Eye (tissue), 1 donor: ENCODE measurements around the gene C1orf159.

Source experiments
- DNase-seq: peaks from one replicate; pipeline ENCODE4 v3.0.0-alpha.2; 2015

The C1orf159 gene

GRCh38 chr1:1049318-1050165 is 66.3 kb downstream of the C1orf159 start:
- DNase-seq = no peak

GRCh38 chr1:1048765-1049164 is 67.1 kb downstream of the C1orf159 start:
- DNase-seq = no peak

- DNase-seq = no peak
Observed at GRCh38 chr1:1047963-1048362, 67.9 kb downstream of the C1orf159 start.

GRCh38 chr1:1047407-1047806 is 68.5 kb downstream of the C1orf159 start:
- no peak for DNase-seq

- no peak for DNase-seq
Observed at GRCh38 chr1:1046767-1047166, 69.1 kb downstream of the C1orf159 start.

GRCh38 chr1:1046243-1046642 is 69.6 kb downstream of the C1orf159 start:
- no peak for DNase-seq

GRCh38 chr1:1045129-1045528 is 70.8 kb downstream of the C1orf159 start:
- no peak for DNase-seq

GRCh38 chr1:1044455-1045078 is 71.3 kb downstream of the C1orf159 start:
- DNase-seq = no peak

GRCh38 chr1:1043921-1044320 is 72.0 kb downstream of the C1orf159 start:
- DNase-seq = no peak

GRCh38 chr1:1043411-1043810 is 72.5 kb downstream of the C1orf159 start:
- DNase-seq = no peak

GRCh38 chr1:1042835-1043234 is 73.1 kb downstream of the C1orf159 start:
- no peak for DNase-seq

GRCh38 chr1:1041873-1042272 is 74.0 kb downstream of the C1orf159 start:
- DNase-seq = no peak

- peak; percentile 52 for DNase-seq
Observed at GRCh38 chr1:1041092-1041523, 74.8 kb downstream of the C1orf159 start.

GRCh38 chr1:1040004-1040991 is 75.6 kb downstream of the C1orf159 start:
- DNase-seq = peak; percentile 88

- peak; percentile 74 for DNase-seq
Observed at GRCh38 chr1:1039145-1039910, 76.6 kb downstream of the C1orf159 start.

- no peak for DNase-seq
Observed at GRCh38 chr1:1038694-1039093, 77.2 kb downstream of the C1orf159 start.

- DNase-seq = no peak
Observed at GRCh38 chr1:1037366-1038327, 78.2 kb downstream of the C1orf159 start.

GRCh38 chr1:1035291-1035943 is 80.5 kb downstream of the C1orf159 start:
- DNase-seq = peak; percentile 15

GRCh38 chr1:1034439-1034781 is 81.5 kb downstream of the C1orf159 start:
- DNase-seq = peak; percentile 60

GRCh38 chr1:1033731-1034438 is 82.0 kb downstream of the C1orf159 start:
- DNase-seq = peak; percentile 74
